ENCODE data around the gene PLA1A. TPM values are rescaled to one million over a fixed set of nuclear protein-coding genes. Genes with fewer than 3 reads are reported as not detected.

The PLA1A gene
- total and polyA plus RNA-seq, 8 donors, result 0.95 to 3.6 (median 1.3) TPM

- 93 to 94% methylated on average over 4 of the region's 4 CpGs for WGBS, 2 donors
- no peak for ATAC-seq
- no peak for TF ChIP-seq CTCF (IDR thresholded peaks at IDR 0.05)
Observed at GRCh38 chr3:119613872-119614271, 16.2 kb downstream of the PLA1A start.

GRCh38 chr3:119616056-119616455 is 18.4 kb downstream of the PLA1A start:
- DNase-seq, result no peak
- no peak for ATAC-seq
- H3K27ac ChIP-seq, result no peak overlapping the region
- no peaks in the 10 kb centered on the region for H3K9me3 ChIP-seq
- no peaks in the 10 kb centered on the region for H3K36me3 ChIP-seq
- intact Hi-C loops (cut with DNase I), result no loop called here
- 81 to 83% methylated on average over 4 of the region's 4 CpGs for WGBS, 2 donors
- no peak for TF ChIP-seq CTCF (IDR thresholded peaks at IDR 0.05)
- no peaks in the 10 kb centered on the region for H3K4me1 ChIP-seq
- H3K4me3 ChIP-seq, result no peak overlapping the region
- no peak for FAIRE-seq
- H3K27me3 ChIP-seq, result no peaks in the 10 kb centered on the region

More at GRCh38 chr3:119613872-119614271, 16.2 kb downstream of the PLA1A start:
- no peak overlapping the region for H3K4me3 ChIP-seq
- no peaks in the 10 kb centered on the region for H3K9me3 ChIP-seq
- no peaks in the 10 kb centered on the region for H3K27me3 ChIP-seq
- no peak for FAIRE-seq
- intact Hi-C loops (cut with DNase I), result no loop called here
- H3K4me1 ChIP-seq, result no peaks in the 10 kb centered on the region
- no peak overlapping the region for H3K27ac ChIP-seq
- no peak for DNase-seq
- no peaks in the 10 kb centered on the region for H3K36me3 ChIP-seq

GRCh38 chr3:119619094-119619493 is 21.4 kb downstream of the PLA1A start:
- no peak for TF ChIP-seq CTCF (IDR thresholded peaks at IDR 0.05)
- ATAC-seq, result no peak
- Histone ChIP-seq H3K4me1 (no peaks in the 10 kb centered on the region), H3K27me3 (no peaks in the 10 kb centered on the region), H3K9me3 (no peaks in the 10 kb centered on the region), H3K36me3 (no peaks in the 10 kb centered on the region), H3K27ac (no peak overlapping the region), H3K4me3 (no peak overlapping the region)
- intact Hi-C loops (cut with DNase I), result no loop called here
- DNase-seq, result no peak
- 64 to 67% methylated on average over 7 of the region's 7 CpGs for WGBS, 2 donors
- no peak for FAIRE-seq

- Histone ChIP-seq H3K9me3 (no peaks in the 10 kb centered on the region), H3K27me3 (no peaks in the 10 kb centered on the region), H3K4me1 (no peaks in the 10 kb centered on the region), H3K27ac (no peak overlapping the region), H3K36me3 (no peaks in the 10 kb centered on the region), H3K4me3 (no peak overlapping the region)
- TF ChIP-seq CTCF (IDR thresholded peaks at IDR 0.05), result no peak
- FAIRE-seq (no peak), ATAC-seq (no peak), DNase-seq (no peak)
- WGBS, 2 donors, result 94 to 97% methylated on average over 5 of the region's 5 CpGs
- intact Hi-C loops (cut with DNase I), result no loop called here
Observed at GRCh38 chr3:119620899-119621298, 23.2 kb downstream of the PLA1A start.

GRCh38 chr3:119624002-119624720 is 26.5 kb downstream of the PLA1A start:
- no peaks in the 10 kb centered on the region for H3K9me3 ChIP-seq
- DNase-seq, result no peak
- 89 to 94% methylated on average over 9 of the region's 9 CpGs for WGBS, 2 donors
- FAIRE-seq, result no peak
- no peaks in the 10 kb centered on the region for H3K27me3 ChIP-seq
- TF ChIP-seq CTCF (IDR thresholded peaks at IDR 0.05), result no peak
- no peaks in the 10 kb centered on the region for H3K36me3 ChIP-seq
- no peak overlapping the region for H3K4me3 ChIP-seq
- H3K27ac ChIP-seq, result no peak overlapping the region
- no peak for ATAC-seq
- intact Hi-C loops (cut with DNase I), result no loop called here
- H3K4me1 ChIP-seq, result no peaks in the 10 kb centered on the region
